ENCODE results near the gene CENPP. TPM values are rescaled to one million over a fixed set of nuclear protein-coding genes. Genes with fewer than 3 reads are reported as not detected.

CENPP gene
- total RNA-seq, result 10 to 100 TPM; 21.5 to 23.8 TPM

DNA sequence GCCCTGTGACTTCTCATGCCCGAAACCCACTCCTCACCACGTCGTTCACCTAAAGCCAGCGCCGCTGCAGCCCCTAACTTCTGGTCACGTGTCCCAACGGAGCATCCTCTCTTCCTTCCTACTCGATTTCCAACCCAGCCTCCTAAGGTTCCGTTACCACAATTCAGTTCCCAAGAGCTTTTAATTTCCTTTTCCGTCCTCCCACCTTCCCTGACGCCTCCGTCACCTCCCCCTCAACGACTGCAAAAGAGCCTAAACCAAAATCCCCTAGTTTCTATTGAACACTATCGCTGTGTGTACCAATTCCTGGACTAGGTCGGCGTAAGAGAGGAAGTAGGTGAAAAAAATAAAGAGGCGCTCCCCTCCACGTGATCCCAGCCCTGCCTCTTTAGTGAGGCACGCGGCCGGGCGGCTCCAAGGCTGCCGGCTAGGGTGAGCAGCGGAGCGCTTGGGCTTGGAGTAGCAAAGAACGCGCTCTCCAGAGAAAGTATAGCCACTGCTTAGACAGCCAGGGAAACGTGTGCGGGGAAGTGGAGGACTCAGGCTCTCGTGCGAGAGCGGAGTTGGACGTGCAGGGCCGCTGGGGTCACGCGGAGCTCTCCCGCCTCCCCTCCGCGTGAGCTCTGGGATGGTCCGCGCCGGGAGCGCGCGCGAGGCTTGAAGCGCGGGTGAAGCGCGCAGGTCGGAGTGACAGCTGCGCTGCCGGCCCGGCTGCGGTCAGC is at the start of gene CENPP, which contains the start of gene NOL8:
TSS of gene CENPP (plus strand) at position 685 of the 722 bp plus-strand sequence.
TSS of gene NOL8 (minus strand) at position 82 of the 722 bp plus-strand sequence. CDS start 1,189 bp downstream, outside the sequence.
- ChIA-PET CTCF (no interaction called here), POLR2A (interaction anchor here (0.5 to 2.1 kb wide), 9 partner anchors 9 to 345 kb away, joined by 3 to 6 read pairs (median 3); partner anchors contain the start of genes IARS1, IPPK and SPTLC1)

DNA sequence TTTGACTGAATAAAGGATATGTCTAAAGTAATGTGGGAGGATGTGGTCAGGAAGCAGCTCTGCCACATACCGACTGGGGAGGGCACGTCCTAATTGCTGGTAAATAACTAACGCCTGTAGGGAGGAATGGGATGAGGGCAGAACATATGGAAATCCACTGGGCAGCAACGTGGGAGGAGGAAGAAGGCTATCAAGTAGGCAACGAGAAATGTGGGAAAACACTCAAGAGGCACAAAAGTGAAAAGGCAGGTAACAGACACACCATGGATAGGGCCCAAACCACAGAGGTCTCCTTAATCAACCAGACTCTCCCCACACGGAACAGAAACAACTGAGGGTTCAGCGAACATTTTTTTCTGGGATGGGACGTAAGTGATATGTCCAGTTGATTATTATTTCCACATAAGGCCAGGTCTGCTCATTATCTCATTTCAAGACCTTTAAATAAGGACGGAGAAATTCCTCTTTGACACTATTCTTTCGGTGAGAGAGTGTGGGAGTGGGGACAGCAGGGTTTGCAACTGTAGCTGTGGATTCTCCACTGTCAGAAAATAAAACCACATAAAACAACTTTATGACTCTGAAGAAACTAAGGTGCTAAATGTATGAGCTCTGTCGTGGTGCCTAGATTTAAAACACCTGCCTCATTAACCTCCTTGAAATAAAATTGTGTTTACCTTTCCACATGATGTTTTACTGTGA is 49.3 kb upstream of the CENPP start:
- CTCF ChIA-PET, result no interaction called here
- POLR2A ChIA-PET, result interaction anchor here (0.6 kb wide), 1 partner anchor 28 kb away, joined by 3 read pairs; no protein-coding TSS in a partner anchor

DNA sequence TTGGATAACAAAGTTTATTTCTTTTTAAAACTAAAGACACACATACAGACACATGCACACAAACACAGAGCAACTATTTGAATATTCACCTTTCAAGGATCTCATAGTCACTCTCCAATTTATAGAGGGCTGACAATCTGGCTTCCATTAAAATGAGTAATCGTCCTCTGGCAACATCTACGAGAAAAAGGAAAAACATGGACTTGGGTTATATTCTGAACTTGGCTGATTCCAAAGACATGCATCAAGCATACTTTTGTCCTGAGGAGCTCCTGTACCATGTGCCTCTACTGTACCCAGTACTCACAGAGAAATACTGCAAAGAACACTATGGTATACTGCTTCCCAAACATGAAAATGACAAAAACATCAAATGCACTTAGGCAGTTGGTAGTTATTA is 47.6 kb upstream of the CENPP start:
- POLR2A ChIA-PET, result no interaction called here
- CTCF ChIA-PET, result interaction anchor here (1.0 to 1.1 kb wide), 2 partner anchors 10 to 65 kb away, joined by 3 to 4 read pairs; no protein-coding TSS in a partner anchor

DNA sequence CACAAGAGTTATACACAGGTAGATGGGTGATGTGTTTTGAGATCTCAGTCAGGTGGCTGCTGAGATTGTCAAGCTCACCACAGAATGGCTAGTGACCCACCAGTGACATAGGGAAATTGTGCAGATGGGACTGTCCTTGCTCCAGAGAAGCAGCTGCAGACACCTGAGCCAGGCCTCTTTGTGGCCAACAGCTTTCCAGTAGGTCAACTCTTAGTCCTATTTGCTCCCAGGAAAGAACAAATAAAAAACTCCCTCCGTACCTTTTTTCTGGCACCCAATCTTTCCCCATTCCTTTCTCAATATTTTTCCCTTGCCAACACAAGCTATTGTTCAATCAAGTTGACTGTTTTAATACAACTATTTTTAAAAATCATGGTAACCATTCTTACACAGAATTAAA is 46.5 kb upstream of the CENPP start:
- ChIA-PET CTCF (interaction anchor here (1.0 kb wide), 1 partner anchor 11 kb away, joined by 4 read pairs; no protein-coding TSS in a partner anchor), POLR2A (interaction anchor here (0.6 kb wide), 1 partner anchor 17 kb away, joined by 3 read pairs; no protein-coding TSS in a partner anchor)

DNA sequence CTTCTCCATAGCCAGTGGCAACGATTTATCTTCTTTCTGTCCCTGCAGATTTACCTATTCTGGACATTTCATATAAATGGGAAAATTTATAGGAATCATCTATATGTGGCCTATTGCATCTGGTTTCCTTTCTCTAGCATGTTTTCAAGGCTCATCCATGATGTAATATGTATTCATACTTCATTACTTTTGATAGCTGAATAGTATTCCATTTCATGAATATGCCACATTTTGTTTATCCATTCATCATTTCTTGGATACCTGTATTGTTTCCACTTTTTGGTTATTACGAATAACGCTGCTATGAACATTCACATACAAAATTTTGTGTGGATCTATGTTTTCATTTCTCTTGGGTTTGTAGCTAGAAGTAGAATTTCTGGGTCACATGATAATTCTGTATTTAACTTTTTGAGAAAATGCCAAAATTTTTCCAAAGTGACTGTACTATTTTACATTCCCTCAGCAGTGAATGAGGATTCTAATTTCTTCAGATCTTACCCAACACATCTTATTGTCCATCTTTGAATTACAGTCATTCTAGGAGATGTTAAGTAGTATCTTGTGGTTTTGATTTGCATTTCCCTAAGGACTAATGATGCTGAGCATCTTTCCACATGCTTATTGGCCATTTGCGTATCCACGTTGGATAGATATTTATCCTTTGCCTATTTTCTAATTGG is 35.9 kb upstream of the CENPP start:
- CTCF ChIA-PET, result no interaction called here
- POLR2A ChIA-PET, result no interaction called here

DNA sequence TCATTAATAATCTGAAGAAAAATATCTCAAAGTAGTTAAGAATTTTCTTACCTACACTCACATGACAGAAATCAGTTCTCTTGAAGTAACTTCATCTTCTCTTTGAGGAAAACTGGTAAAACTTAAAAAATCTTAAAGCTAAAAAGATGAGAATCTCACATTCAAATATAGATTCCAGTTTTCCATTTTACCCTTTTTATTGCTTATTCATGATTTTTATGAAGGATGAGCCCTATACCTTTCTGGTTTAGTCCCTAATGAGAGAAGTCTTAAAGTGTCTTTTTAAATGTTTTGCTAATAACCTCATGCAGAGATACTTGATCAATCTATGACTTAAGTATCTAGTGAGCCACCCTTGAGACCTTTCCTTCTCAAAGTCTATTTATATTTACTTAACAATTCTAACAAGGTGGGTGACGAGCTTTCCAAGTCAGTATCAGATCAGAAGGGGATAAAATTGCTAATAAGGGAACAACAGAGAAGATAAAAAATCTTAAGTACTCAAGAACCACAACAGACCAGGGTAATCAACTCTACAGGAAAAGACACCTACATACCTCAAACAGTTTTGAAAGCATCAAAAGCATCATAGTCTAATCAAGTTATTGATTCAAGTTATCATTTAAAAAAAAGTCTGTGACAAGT is 34.8 kb upstream of the CENPP start:
- ChIA-PET POLR2A (no interaction called here), CTCF (no interaction called here)

DNA sequence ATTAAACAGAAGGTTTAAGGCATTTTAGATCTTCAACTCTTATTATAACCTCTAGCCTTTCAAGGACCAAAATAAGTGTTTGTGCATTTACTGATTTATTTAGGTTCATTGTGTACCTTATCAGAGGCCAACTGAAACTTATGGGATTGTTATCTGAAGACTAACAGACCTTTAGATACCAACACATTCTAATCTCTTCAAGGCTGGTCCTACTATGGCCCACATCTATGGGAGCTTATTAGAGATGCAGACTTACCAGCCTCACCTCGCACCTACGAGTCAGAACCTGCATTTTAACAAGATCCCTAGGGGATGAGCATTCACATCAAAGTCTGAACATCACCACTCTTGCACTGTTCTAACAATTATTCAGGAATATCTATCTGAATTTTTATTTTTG is 34.2 kb upstream of the CENPP start:
- POLR2A ChIA-PET, result interaction anchor here (0.6 to 0.8 kb wide), 3 partner anchors 10 to 307 kb away, joined by 4 to 7 read pairs (median 5); no protein-coding TSS in a partner anchor

DNA sequence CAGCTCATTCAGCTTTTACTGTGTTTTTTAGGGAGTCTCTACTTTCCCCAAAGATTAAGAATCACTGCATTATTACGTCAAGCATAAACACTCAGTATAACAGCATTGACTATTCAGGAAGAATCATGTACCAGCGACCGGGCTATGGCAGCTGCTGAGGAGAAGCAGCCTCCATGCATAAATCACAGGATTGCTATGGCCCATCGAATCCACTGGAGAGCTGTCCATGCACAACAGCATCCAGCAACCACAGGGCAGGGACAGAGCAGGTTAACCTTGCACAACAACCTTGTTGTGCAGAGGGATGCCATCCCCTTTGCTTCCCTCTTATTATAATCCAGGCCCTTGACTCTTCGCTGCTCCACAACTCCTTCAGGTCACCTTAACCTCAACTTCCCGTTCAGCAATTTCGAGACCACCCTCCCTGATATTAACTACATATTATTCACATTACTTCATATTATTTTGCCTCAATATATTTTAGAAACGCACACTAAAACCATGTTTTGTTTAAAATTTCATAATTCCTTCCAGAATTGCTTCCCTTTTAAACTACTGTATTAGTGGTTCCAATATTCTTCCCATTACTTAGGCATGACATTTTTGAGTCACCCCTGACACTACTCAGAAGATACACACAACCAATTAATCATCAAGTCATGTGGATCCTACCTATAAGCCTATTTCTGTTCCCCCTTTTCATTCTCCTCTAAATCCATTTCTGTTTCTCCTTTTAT is 33.2 kb upstream of the CENPP start:
- CTCF ChIA-PET, result no interaction called here

More for the DNA sequence above, 34.2 kb upstream of the CENPP start:
- CTCF ChIA-PET, result interaction anchor here (0.6 to 0.7 kb wide), 2 partner anchors 21 to 47 kb away, joined by 3 to 5 read pairs; no protein-coding TSS in a partner anchor

DNA sequence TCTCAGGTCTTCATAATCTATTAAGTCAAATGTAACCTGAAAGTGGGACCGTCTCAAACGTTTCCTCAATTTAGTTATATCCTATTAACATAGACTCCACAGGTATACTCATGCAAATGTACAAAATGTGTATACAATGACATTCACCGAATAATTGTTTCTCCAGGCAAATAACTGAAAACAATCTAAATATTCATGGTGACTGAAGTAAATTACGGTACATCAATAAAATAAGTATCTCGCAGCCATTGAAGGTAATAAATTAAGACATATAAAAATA is 32.7 kb upstream of the CENPP start:
- POLR2A ChIA-PET, result interaction anchor here (1.1 kb wide), 1 partner anchor 32 kb away, joined by 3 read pairs; the partner anchor contains the start of genes CENPP and NOL8
- CTCF ChIA-PET, result no interaction called here

More for the DNA sequence above, 33.2 kb upstream of the CENPP start:
- POLR2A ChIA-PET, result interaction anchor here (0.8 kb wide), 1 partner anchor 9 kb away, joined by 4 read pairs; no protein-coding TSS in a partner anchor

DNA sequence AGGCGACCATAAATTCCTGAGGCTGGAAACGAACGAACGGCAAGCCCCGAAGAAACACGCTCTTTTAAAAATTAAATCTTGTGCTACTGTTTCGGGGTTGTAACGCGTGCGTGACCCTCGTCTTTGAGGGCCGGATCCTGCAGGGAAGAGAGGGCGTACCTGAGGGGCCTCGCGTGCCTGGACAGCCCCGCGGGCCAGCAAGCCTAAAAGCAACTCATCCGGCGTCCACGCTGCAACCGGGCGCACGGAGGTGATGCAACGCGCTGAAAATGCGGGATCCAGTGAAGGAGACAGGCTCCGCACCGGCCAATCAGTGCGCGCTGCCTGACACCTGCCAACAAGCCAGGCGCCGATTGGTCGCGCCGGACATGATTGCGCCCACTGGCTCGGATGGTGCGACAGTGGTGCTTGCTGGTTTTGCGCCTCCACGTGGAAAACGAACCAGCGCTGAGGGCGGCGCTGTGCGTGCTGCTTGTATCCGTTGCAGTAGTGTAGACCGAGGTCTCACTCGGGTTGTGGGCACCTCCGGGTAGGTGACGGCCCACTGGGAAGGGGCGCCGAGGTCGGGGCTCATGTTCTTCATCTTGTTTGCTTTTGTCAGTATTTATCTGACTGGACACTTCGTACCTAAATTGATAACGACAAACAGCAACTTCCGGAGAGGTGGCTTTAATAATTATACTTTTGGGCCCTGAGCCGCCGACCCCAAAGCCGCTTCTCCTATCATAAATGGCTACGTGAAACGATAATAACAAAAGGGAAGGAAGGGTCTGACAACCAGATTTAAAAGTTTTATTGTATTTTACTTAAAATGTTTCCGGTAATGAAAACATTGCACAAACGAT is 32.1 kb upstream of the CENPP start, which contains the start of gene IARS1:
TSS of gene IARS1 (minus strand) at position 246 of the 845 bp plus-strand sequence. CDS start 4,278 bp downstream, outside the sequence.
- POLR2A ChIA-PET, result interaction anchor here (1.1 kb wide), 1 partner anchor 32 kb away, joined by 3 read pairs; the partner anchor contains the start of genes CENPP and NOL8
- CTCF ChIA-PET, result no interaction called here

DNA sequence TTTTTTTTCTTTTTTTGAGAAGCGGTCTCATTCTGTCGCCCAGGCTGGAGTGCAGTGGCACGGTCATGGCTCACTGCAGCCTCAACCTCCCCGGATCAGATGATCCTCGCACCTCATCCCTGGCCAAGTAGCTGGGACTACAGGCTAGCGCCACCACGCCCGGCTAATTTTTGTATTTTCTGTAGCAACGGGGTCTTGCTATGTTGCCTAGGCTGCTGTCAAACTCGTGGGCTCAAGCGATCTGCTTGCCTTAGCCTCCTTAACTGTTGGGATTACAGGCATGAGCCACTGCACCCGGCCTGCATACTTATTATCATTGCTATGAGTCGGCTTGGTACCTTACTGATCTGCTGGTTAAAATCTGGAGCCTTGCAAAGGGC is 31.5 kb upstream of the CENPP start:
- POLR2A ChIA-PET, result interaction anchor here (1.1 kb wide), 1 partner anchor 31 kb away, joined by 3 read pairs; the partner anchor contains the start of genes CENPP and NOL8
- CTCF ChIA-PET, result no interaction called here

DNA sequence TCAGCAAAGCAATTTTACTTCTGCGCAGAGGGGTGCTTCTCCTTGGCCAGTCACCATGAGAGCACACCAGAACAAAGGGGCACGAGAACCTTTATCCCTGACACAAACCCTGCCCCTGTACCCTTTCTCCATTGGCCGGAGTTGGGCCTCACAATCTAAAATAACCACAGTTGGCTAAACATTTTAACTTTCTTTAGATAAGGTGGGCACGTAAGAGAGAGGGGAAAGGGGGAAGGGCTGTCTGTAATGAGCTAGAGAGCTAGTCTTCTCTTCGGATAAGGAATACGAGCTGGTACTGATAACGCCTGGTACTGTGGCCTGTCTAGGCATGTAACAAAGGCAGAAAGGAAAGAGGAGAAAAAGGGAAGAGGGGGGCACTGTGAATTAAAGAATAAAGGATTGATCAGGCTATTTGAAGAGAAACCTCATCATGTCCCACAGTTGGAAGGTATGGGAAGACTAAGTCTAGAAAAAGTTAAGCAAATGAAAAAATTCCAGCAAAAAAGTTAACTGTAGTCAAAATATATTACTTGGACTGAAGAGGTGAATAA is 30.4 kb upstream of the CENPP start:
- ChIA-PET POLR2A (no interaction called here), CTCF (no interaction called here)

DNA sequence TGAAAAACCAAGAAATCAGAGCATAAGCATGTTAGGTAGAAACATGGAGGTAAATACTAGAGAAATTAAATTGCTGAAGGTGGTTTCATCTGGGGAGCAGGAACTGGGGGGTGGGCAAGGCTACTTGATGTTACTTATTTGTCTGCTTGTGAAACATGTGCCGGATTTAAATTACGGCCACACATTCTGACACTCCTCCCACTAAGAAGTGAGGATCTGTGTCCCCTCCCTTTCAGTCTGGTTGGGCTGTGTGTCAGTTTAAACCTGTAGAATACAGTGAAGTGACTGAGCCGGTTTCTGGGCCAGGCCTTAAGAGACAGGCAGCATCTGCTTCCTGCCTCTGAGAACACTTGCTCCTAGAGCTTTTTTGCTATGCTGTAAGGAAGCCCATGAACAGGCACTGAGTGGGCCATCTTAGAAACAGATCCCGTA is 29.9 kb upstream of the CENPP start:
- CTCF ChIA-PET, result no interaction called here
- POLR2A ChIA-PET, result no interaction called here

DNA sequence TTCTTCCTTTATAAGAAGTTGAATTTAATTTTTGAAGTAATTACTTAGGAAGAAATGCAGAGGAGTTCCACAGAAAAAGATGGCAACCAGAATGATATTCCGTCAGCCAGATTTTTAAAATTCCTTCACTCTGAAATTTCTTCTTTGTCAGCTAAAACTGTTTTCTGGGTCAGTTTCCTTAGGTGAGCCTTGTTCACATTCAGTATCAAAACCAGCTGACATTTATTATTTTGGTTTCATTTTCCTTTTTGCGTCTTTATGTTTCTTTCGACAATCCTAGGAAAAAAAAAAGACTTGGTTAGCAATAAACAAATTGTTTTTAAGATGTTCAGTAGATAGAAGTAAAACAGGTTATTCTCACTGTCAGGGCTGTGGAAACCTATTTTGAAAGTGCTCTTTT is 28.1 kb upstream of the CENPP start:
- ChIA-PET POLR2A (no interaction called here), CTCF (no interaction called here)

DNA sequence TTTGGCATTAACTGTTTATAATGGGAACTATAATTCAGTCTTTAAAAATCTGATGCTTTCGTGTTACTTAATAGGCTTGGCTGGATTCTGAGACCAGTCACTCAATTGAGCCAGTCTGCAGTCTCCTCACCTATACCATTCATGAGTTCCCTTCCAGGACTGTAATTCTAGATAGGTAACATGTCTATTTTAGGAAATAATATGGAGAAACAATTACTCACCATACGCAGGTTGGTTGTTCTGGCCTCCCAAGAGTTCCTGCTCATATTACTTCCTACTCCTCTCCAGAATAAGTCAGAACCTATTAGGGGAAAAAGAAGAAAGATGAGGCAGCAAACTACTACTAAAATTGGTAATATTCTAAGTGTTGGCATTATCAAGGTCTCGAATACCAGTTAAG is 27.7 kb upstream of the CENPP start:
- ChIA-PET CTCF (no interaction called here), POLR2A (no interaction called here)

DNA sequence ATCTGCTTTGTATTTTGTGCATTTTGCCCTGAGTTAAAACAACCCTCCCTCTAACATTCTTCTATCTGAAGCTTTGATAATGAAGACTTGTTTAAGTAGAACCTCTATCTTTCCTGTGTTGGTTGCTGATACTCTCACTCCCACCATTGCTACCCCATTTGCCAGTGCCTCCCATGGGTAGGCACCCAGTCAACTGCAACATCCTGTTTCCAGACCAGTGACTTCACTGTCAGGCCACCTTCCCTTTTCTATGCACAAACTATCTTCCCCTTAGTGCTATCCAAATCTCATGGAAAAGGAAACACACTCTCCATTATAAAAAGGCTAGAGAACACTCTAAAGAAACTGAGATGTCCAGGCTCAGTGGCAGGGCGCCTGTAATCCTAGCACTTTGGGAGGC is 26.6 kb upstream of the CENPP start:
- ChIA-PET CTCF (no interaction called here), POLR2A (no interaction called here)

DNA sequence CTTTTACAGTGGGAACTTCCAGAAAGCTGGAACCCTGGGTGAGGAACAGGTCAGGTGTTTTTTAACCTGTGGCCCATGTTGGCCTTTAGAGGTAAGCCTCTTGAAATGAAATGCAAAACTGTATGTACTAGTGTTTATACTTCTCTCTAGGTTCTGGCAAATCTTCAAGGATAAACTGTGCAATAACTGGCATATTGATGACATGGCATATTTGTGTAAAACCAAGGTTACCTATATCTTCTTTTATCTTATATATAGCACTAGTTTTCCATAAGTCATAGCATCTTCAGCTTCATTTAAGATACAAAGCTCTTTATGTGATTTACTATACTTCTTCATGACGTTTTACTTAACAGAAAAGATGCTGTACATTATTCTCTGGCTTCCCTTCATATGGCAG is 24.8 kb upstream of the CENPP start:
- CTCF ChIA-PET, result no interaction called here
- POLR2A ChIA-PET, result interaction anchor here (1.1 to 1.3 kb wide), 2 partner anchors 9 to 24 kb away, joined by 4 read pairs; partner anchors contain the start of gene NOL8

DNA sequence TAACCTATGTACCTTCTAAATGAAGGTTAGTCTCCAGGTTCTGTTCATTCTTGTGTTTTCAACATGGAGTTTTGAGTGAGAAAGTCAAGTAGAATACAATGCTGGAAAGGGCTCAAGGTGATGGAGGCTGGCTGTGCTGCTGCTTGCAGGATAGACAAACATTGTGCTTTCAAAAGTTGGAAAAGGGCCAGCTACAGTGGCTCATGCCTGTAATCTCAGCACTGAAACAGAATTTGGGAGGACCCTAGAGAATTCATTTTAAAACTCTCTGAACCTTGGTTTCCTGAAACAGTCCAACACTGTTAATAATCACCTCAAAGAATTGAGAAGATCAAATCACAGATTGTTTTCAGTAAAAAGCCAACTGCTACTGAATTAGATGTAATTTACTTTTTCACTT is 16.9 kb upstream of the CENPP start:
- ChIA-PET POLR2A (no interaction called here), CTCF (no interaction called here)
